NAMALWA (cell line): ENCODE measurements around the gene KRT17.

Source experiments
- DNase-seq: peaks from one replicate; pipeline ENCODE4 v3.0.0-alpha.2; 2015; ENCODE audit warnings: low spot score

The KRT17 gene

DNA sequence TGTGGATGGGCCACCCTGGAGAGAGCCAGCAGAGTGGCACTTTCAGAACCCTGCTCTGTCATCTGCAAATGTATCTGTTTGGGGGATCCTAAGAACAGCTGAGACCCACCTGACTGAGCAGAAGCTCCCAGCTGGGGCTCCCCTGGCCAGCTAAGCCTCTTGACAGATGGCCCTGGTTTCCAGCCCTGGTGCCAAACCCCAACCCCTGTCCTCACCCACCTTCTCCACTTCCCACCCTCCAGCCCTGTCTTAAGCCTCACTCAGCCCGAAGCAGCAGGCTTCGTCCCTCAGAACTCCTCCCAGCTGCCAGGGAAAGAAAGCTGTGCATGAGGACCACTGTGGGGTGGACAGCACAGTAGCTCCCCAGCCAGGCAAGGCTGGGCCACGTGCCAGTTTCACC, 49.0 kb downstream of the KRT17 start:
- no peak for DNase-seq

DNA sequence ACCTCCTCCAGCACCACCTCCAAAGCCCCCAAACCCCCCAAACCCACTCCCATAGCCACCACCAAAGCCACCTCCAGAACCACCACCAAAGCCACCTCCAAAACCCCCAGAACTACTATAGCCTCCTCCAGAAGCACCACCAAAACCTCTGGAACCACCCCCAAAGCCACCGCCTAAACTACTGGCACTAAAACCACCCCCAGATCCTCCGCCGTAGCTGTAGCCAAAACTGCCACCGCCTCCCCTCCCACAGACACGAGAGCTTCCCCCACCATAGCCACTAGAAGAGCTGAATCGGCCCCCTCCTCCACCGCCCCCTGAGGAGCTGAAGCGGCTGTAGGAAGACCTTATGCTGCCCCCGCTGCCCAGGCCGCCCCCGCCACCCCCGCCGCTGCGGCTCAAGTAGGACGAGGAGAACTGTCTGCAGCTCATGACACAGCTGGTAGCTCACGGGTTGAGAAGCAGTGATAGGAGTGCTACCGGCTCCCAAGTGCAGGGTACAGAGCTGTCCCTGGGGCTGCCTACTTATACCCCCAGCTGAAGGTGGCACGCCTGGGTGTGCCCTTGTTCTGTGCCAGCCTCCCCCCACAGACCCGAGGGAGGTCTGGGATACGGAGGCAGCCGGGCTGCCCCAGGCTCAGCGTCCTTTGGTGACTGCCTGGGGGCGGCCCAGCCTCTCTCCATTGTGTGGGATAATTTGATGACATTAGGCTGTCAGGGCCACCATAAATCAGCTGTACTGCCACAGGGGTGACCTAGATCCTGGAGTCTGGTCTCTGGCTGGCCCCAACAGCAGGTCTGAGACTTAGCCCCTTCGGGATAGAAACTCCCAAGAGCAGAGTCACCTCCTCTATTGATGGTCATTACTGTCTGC, 52.6 kb downstream of the KRT17 start, which contains the start of gene KRT9:
Gene KRT9 (minus strand): TSS at position 499 of the 874 bp plus-strand sequence. CDS start 67 bp downstream, at position 432.
- no peak for DNase-seq
